CD4-positive, alpha-beta T cell treated with Interferon gamma for 1 hour (primary cell): ENCODE results near the gene IQCE.

Experiments used
- DNase-seq: peaks from one replicate; pipeline ENCODE4 v3.0.0-alpha.2; 2020

Gene IQCE

GRCh38 chr7:2635810-2636701, 77.3 kb downstream of the IQCE start:
- DNase-seq: no peak

- no peak for DNase-seq
Measured at GRCh38 chr7:2637066-2637471, 78.3 kb downstream of the IQCE start.

GRCh38 chr7:2637505-2638223, 78.9 kb downstream of the IQCE start:
- DNase-seq: peak; percentile 66

- no peak for DNase-seq
Measured at GRCh38 chr7:2638224-2638991, 79.6 kb downstream of the IQCE start.

GRCh38 chr7:2639181-2639681, 80.5 kb downstream of the IQCE start:
- DNase-seq: no peak

GRCh38 chr7:2639695-2640481, 81.1 kb downstream of the IQCE start:
- no peak for DNase-seq

GRCh38 chr7:2640482-2640830, 81.7 kb downstream of the IQCE start:
- no peak for DNase-seq

GRCh38 chr7:2640846-2641316, 82.1 kb downstream of the IQCE start:
- no peak for DNase-seq

- DNase-seq: peak; percentile 45
Measured at GRCh38 chr7:2641406-2642393, 82.9 kb downstream of the IQCE start.

- DNase-seq: no peak
Measured at GRCh38 chr7:2643386-2644219, 84.8 kb downstream of the IQCE start.

- DNase-seq: no peak
Measured at GRCh38 chr7:2644220-2644561, 85.4 kb downstream of the IQCE start.

GRCh38 chr7:2644562-2645273, 85.9 kb downstream of the IQCE start:
- no peak for DNase-seq

- peak; percentile 37 for DNase-seq
Measured at GRCh38 chr7:2645274-2645868, 86.6 kb downstream of the IQCE start.

GRCh38 chr7:2646336-2646679, 87.5 kb downstream of the IQCE start:
- DNase-seq: no peak

- DNase-seq: no peak
Measured at GRCh38 chr7:2646680-2647571, 88.1 kb downstream of the IQCE start.

GRCh38 chr7:2647594-2648172, 88.9 kb downstream of the IQCE start:
- peak; percentile 53 for DNase-seq

- DNase-seq: no peak
Measured at GRCh38 chr7:2649139-2649838, 90.5 kb downstream of the IQCE start.
